ELF-1 (cell line): ENCODE data around the gene FBN1.

Source experiments
- DNase-seq: peaks from one replicate; pipeline ENCODE4 v3.0.0-alpha.2; 2016; ENCODE audit warnings: low read depth, low spot score

The FBN1 gene

GRCh38 chr15:48400086-48400485 lies 245.4 kb downstream of the FBN1 start:
- no peak for DNase-seq

DNA sequence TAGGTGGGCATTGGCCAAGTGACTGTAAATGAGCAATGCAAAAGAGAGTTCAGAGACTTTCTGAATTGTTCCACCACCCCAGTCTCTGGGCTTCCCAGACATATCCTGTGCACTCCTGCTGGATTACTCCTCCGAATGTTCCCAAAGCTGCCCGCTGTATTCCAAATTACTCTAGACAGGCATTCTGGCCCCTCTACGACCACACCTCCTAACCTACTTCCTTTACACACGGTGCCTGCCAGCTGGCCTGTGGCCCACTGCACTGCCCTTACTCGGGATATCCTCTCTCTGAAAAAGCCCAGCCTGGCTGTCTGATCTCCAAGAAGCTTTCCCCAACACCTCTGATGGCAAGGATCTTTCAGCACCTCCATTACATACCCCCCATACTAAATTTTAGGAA lies 247.7 kb downstream of the FBN1 start:
- DNase-seq, result no peak

GRCh38 chr15:48396020-48396419 lies 249.5 kb downstream of the FBN1 start:
- DNase-seq, result no peak

- no peak for DNase-seq
Measured at GRCh38 chr15:48395521-48396011, 249.9 kb downstream of the FBN1 start.

DNA sequence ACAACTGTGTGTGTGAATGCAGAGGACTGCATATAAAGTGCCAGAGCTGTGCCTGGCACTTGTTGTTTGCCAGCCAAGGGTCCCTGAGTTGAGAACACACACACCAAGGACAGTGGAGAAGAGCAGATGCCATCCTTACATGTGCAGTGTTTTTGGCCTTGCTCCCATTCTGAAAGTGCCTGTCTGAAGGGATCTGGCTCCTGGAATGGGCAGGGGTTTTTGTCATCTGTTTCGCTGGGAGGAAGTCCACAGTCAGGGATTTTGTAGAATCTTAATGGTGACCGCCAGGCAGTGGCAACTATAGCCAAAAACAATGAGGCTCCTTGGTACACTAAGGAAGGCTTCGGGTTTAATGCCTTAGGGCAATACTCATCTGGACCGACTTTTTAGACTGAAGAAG lies 250.5 kb downstream of the FBN1 start:
- DNase-seq, result no peak

DNA sequence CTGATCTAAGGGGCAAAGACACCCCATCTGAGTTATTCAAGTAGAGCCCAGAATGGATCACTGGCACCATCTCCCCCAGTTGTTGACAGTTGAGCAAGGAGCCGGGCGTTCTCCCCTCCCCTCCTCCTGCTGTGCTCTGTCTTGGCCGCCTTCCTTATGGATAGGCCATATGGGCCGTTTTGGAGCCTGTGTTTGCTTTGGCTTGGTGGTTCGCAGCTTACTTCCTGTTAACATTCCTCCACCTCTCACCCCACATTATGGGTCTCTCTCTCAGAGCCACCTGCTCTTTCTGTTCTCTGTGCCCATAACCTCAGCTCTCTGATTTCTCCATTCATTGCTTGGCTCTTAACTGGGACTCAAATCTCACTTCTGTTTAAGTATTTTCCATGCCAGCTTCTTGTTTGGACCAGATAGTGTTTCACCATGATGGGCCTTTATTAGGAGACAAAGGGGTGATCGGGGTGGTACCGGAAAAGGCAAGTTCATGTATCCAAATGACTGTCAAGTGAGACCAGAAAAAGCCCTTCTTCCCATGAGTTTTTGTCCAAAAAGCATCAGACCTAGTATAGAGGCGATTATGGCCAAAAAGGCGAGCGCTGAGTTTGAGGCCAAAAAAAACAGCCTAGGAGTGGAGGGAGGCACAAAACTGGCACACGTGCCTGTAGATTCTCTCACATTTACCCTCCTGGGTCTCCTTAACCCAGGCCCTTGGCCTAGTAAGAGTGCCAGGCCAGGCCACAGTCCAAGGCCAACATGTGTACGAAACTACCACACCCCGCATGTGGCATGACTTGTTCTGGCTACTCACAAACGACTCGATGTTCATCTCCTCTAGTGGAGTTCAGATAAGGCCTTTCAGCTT lies 251.6 kb downstream of the FBN1 start:
- DNase-seq, result no peak

DNA sequence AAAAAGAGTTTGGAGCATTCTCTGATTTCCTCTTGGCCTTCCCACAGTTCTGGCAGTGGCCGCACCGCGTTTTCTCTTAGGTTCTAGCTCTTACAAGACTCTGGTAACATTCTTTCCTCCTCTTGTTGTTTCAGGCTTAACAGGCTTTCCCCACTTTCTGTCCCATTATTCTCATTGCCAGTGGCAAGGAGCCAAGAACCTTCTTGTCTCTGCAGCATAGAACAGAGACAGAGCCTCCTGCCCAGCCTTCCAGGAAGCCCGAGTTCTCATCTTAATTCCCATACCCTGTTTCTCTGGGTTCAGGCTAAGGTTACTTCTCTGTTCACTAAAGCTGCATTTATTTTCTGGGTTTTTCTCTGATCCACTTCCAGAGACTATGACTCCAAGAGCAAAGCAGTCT lies 253.2 kb downstream of the FBN1 start:
- no peak for DNase-seq

- DNase-seq, result no peak
Measured at GRCh38 chr15:48391950-48392349, 253.6 kb downstream of the FBN1 start.

DNA sequence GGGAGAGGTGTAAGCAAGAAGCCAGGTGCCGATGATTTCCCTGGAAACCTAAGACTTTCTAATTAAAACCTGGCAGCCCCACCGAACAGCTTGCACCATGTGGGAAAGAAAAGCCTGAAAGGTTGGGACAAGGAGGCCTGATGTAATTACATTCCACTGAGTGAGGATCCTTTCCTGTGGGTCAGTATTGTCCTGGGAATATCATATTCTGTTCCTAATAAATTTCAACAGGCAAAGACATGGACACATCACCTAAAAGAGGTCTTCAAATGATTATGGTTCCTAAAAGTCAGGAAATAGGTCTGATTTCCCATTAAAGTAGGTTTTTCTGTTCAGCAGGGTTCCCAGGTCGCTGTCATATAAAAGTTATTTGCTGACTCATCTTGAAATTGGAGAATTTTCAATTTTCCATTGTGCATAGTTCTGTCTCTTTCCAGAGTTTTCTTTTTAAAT lies 255.8 kb downstream of the FBN1 start:
- DNase-seq, result no peak

GRCh38 chr15:48388910-48389309 lies 256.6 kb downstream of the FBN1 start:
- DNase-seq, result no peak

- no peak for DNase-seq
Measured at GRCh38 chr15:48388016-48388851, 257.3 kb downstream of the FBN1 start.

- no peak for DNase-seq
Measured at GRCh38 chr15:48385031-48385830, 260.3 kb downstream of the FBN1 start.

DNA sequence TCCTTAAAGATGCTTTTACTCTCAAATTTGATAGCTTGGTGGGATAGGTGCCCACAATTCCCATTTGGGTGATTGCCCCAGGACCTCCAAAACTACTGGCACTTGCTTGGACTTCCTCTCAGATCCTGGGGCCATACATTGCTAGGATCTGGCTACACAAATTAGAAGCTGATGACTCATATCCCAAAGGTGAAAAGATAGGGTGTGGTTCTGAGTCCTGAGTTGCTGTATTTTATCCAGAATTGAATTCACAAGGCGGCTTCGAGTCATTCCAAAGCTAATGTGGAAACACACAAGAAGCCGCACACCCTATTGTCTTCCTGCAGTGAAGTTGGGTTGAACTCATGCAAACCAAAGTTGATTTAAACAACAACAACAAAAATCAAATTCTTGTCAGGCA lies 260.9 kb downstream of the FBN1 start:
- no peak for DNase-seq

- no peak for DNase-seq
Measured at GRCh38 chr15:48383031-48383430, 262.5 kb downstream of the FBN1 start.

DNA sequence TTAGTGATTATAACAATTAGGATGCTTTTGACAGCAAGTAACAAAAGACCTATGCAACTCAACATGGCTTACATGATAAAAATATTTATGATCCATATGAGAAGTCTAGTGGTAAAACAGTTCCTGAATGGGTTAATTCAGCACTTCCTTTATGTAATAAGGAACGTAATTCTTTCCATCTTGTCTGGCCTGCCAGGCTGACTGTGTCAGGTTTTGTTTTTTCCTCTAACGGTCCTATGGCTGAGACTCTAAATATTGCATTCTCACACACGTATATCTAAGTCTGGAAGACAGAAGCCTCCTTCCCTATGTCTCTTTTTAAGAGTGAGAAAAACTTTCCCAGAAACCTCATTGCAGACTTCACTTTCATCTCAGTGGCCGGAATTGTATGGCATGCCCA lies 263.6 kb downstream of the FBN1 start:
- no peak for DNase-seq

GRCh38 chr15:48380198-48380597 lies 265.3 kb downstream of the FBN1 start:
- no peak for DNase-seq

- no peak for DNase-seq
Measured at GRCh38 chr15:48375767-48376166, 269.7 kb downstream of the FBN1 start.

DNA sequence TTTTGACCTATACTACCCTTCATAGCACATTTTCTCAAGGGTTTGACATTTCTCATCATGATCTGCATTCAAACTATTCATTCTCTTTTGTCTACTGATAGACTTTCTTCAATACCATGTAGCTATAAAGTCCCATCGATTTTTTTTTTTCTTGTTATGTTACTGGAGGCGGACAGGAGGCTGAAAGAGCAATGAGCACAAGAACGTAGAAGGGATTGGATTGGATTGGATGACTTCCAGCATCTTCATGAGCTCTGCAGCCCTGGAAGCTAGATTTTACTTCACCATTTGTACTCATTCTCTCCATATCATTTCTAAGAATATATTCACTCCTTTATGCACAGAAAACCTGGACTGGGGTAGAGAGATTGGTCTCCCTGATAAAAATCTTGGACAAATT lies 271.0 kb downstream of the FBN1 start:
- DNase-seq, result no peak

GRCh38 chr15:48373821-48374451 lies 271.6 kb downstream of the FBN1 start:
- no peak for DNase-seq

- DNase-seq, result no peak
Measured at GRCh38 chr15:48371961-48372360, 273.5 kb downstream of the FBN1 start.

DNA sequence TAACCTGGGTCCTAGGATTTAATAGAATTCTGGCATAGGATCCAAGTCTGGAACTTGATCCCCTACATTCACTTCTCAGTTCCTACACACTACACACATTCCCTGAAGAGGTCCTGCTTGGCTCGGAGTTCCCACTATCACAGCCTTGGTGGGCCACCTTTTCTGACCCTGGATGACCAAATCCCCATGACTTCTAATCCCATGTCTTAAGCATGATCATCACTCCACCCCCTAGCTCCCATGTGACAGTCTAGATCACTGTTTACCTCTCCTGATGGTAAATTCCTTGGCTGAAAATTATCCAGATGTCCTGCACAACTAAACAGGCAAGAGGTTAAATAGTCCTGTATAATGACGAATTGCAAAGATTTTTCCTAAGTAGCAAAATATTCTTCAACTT lies 274.0 kb downstream of the FBN1 start:
- no peak for DNase-seq
